Endothelial cell of umbilical vein (primary cell): ENCODE results near the gene CSNK2B. TPM values are rescaled to one million over a fixed set of nuclear protein-coding genes. Genes with fewer than 3 reads are reported as not detected.

Experiments
- BruUV-seq: library from RNA; stranded (reverse); fragments of 400-500 nt; replicated peaks from 2 replicates; lab custom pipeline; 2021; lab: Mats Ljungman, UMichigan
- CTCF ChIA-PET: fragments of 300-600, 350-600 bp; sonication (Branson Sonifier 250); formaldehyde crosslinking; loops from one replicate; lab custom pipeline; 2021; ENCODE audit warnings: antibody characterized with exemption, inconsistent platforms; lab: Charles Lee
- POLR2A ChIA-PET: fragments of 300-600, 350-600 bp; sonication (Branson Sonifier 250); formaldehyde crosslinking; loops from one replicate; lab custom pipeline; 2021; ENCODE audit warnings: antibody characterized with exemption, inconsistent platforms; lab: Charles Lee
- DNase-seq: peaks from one replicate; pipeline ENCODE4 v3.0.0-alpha.2; 2011; ENCODE audit warnings: low read depth, low spot score
- FAIRE-seq: peaks from 2 replicates; lab custom pipeline; 2011; peaks lifted over from hg19 to GRCh38; lab: Jason Lieb, UNC
- H2AFZ ChIP-seq: 2 replicates; pipeline ENCODE4 v1.6.0; 2012; ENCODE audit warnings: low read depth, low read length, control low read depth, inconsistent platforms
- H3K27ac ChIP-seq: 2 replicates; pipeline ENCODE4 v1.5.1; 2011; ENCODE audit warnings: low read depth, mild to moderate bottlenecking, control low read depth, low read length, moderate library complexity; ENCODE audit not compliant: insufficient read depth
- H3K27me3 ChIP-seq, 2 experiments: 2 replicates each; pipeline versions ENCODE4 v1.6.0 to v1.6.1; 2011; ENCODE audit warnings: low read length in 2 of 2, mixed read lengths in 1 of 2; ENCODE audit not compliant: control insufficient read depth in 2 of 2, insufficient read depth in 2 of 2
- H3K36me3 ChIP-seq, 2 experiments: 2 replicates in 1 of 2; 3 replicates in 1 of 2; pipeline ENCODE4 v1.5.1; 2011; ENCODE audit warnings: low read length in 2 of 2, mild to moderate bottlenecking in 1 of 2, moderate library complexity in 1 of 2; ENCODE audit not compliant: control insufficient read depth in 2 of 2, insufficient read depth in 2 of 2; ENCODE audit errors: extremely low read depth in 1 of 2
- H3K4me1 ChIP-seq: 3 replicates; pipeline ENCODE4 v1.5.1; 2011; ENCODE audit warnings: mild to moderate bottlenecking, low read length; ENCODE audit not compliant: control insufficient read depth, insufficient read depth; ENCODE audit errors: extremely low read depth
- H3K4me2 ChIP-seq: 2 replicates; pipeline ENCODE4 v1.6.1; 2011; ENCODE audit warnings: low read length, control low read depth, mixed read lengths; ENCODE audit not compliant: insufficient read depth
- H3K4me3 ChIP-seq, 3 experiments: fragments of 200-600 bp in 1 of 3; sonication (generic), shearing (Covaris generic) in 1 of 3; replicated peaks in 1 of 3; 2 replicates each; pipeline ENCODE4 v1.5.1; 2011 to 2016; ENCODE audit warnings: control low read depth in 3 of 3, low read length in 3 of 3, mild to moderate bottlenecking in 2 of 3, inconsistent platforms in 1 of 3, low read depth in 1 of 3, moderate library complexity in 1 of 3; ENCODE audit not compliant: insufficient read depth in 1 of 3
- H3K79me2 ChIP-seq: 2 replicates; pipeline ENCODE4 v1.6.0; 2012; ENCODE audit warnings: low read length, inconsistent platforms; ENCODE audit not compliant: control insufficient read depth, insufficient read depth
- H3K9ac ChIP-seq: replicated peaks from 2 replicates; pipeline ENCODE3; 2011; ENCODE audit warnings: low read length, control low read depth; ENCODE audit not compliant: insufficient read depth; ENCODE audit errors: extremely low read depth
- H3K9me1 ChIP-seq: replicated peaks from 3 replicates; pipeline ENCODE4 v1.6.0; 2011; ENCODE audit warnings: mild to moderate bottlenecking, low read length; ENCODE audit not compliant: control insufficient read depth, insufficient read depth; ENCODE audit errors: extremely low read depth
- H3K9me3 ChIP-seq: replicated peaks from 2 replicates; pipeline ENCODE4 v1.5.1; 2012; ENCODE audit warnings: low read length, inconsistent platforms; ENCODE audit not compliant: control insufficient read depth, insufficient read depth
- H4K20me1 ChIP-seq: replicated peaks from 2 replicates; pipeline ENCODE3; 2011; ENCODE audit warnings: mild to moderate bottlenecking, low read length; ENCODE audit not compliant: control insufficient read depth, insufficient read depth; ENCODE audit errors: extremely low read depth
- CTCF ChIP-seq, 2 donors: IDR thresholded peaks; 1 replicate in 1 of 2; 2 replicates in 1 of 2; pipeline ENCODE4 v1.5.1; 2011; ENCODE audit warnings: low read length in 2 of 2, mild to moderate bottlenecking in 2 of 2, moderate library complexity in 2 of 2, control low read depth in 1 of 2, inconsistent platforms in 1 of 2, low read depth in 1 of 2; ENCODE audit not compliant: insufficient read depth in 1 of 2; ENCODE audit errors: extremely low read depth in 1 of 2
- EZH2 ChIP-seq: IDR thresholded peaks from 2 replicates; pipeline ENCODE4 v1.6.1; 2012; ENCODE audit warnings: borderline replicate concordance, low read depth, mild to moderate bottlenecking, moderate library complexity, low read length, inconsistent platforms; ENCODE audit not compliant: severe bottlenecking
- FOS ChIP-seq: IDR thresholded peaks from 2 replicates; pipeline ENCODE4 v1.6.1; 2011; ENCODE audit warnings: mild to moderate bottlenecking, low read length, moderate library complexity, borderline replicate concordance; ENCODE audit not compliant: insufficient read depth
- GATA2 ChIP-seq: IDR thresholded peaks from 2 replicates; pipeline ENCODE4 v1.7.0; 2011; ENCODE audit warnings: low read depth, mild to moderate bottlenecking, moderate library complexity, mixed read lengths, low read length; ENCODE audit not compliant: insufficient read length, insufficient read depth
- JUN ChIP-seq: IDR thresholded peaks from 2 replicates; pipeline ENCODE4 v1.6.1; 2011; ENCODE audit warnings: borderline replicate concordance, low read depth; ENCODE audit not compliant: insufficient read length, insufficient read depth
- MAX ChIP-seq: IDR thresholded peaks from 2 replicates; pipeline ENCODE4 v1.6.1; 2011; ENCODE audit not compliant: insufficient read depth, insufficient read length
- MYC ChIP-seq: IDR thresholded peaks from one replicate; pipeline ENCODE4 v1.6.1; 2011; ENCODE audit warnings: mild to moderate bottlenecking, low read depth, low read length
- POLR2A ChIP-seq: IDR thresholded peaks from 2 replicates; pipeline ENCODE4 v1.6.1; 2012; ENCODE audit warnings: low read depth, mild to moderate bottlenecking, control low read depth, low read length
- POLR2AphosphoS5 ChIP-seq: IDR thresholded peaks from 2 replicates; pipeline ENCODE4 v1.6.1; 2012; ENCODE audit warnings: low read depth, mild to moderate bottlenecking, control low read depth, low read length, moderate library complexity; ENCODE audit not compliant: insufficient read depth
- dilution Hi-C: fragments of 300-500 bp; cut with MboI; formaldehyde crosslinking; loops from one replicate; pipeline ENCODE4 v1.15.0; 2019; ENCODE audit warnings: low sequenced_read_pairs; ENCODE audit not compliant: extremely low pct_ligation_motif_present
- intact Hi-C: fragments of 100-400 bp; cut with micrococcal nuclease; formaldehyde crosslinking; loops from one replicate; pipeline ENCODE4 v1.10.0; 2022
- polyA plus RNA-seq, 4 experiments: library from polyadenylated mRNA; depleted of rRNA in 3 of 4; stranded (reverse) in 3 of 4; unstranded in 1 of 4; fragments of >200 nt; gene quantifications; 2 replicates each; pipeline versions ENCODE4 v1.2.1 to v1.2.3, GENCODE V29; 2011 to 2012; ENCODE audit warnings: missing spikeins in 1 of 4
- total RNA-seq: library from RNA; stranded (reverse); gene quantifications from 2 replicates; pipeline ENCODE4 v1.2.3, GENCODE V29; 2021

The CSNK2B gene
- total and polyA plus RNA-seq, 2 donors (not counting 3 experiments of a cell fraction or from before 2014, with no cell fraction given), result 159 to 206 TPM

GRCh38 chr6:31639449-31639861, 26.4 kb upstream of the CSNK2B start:
- no peaks in the 10 kb centered on the region for H3K27me3 ChIP-seq
- no peak overlapping the region for H3K9ac ChIP-seq
- ChIA-PET CTCF (interaction anchor here (1.3 to 2.5 kb wide), 7 partner anchors 12 to 191 kb away, joined by 3 to 10 read pairs (median 4); partner anchors contain the start of genes ATP6V1G2, BAG6 and GPANK1), POLR2A (interaction anchor here (1.1 to 2.2 kb wide), 3 partner anchors 12 to 188 kb away, joined by 3 to 10 read pairs (median 4); partner anchors contain the start of genes BAG6, GPANK1 and HSPA1B)
- FAIRE-seq (no peak), DNase-seq (no peak)
- no peaks in the 10 kb centered on the region for H3K4me1 ChIP-seq
- intact Hi-C loops (no loop called here), dilution Hi-C loops (no loop called here)
- H3K9me1 ChIP-seq, result no peaks in the 10 kb centered on the region
- H3K36me3 ChIP-seq, result peaks cover 37 to 72% of the 10 kb centered on the region in 2 experiments
- H3K79me2 ChIP-seq, result no peaks in the 10 kb centered on the region
- H3K9me3 ChIP-seq, result no peaks in the 10 kb centered on the region
- no peak overlapping the region for H2AFZ ChIP-seq
- H3K4me3 ChIP-seq, result no peak overlapping the region
- BruUV-seq, result no TSS peak
- H4K20me1 ChIP-seq, result no peaks in the 10 kb centered on the region
- H3K4me2 ChIP-seq, result no peak overlapping the region
- TF ChIP-seq CTCF (IDR thresholded peaks at IDR 0.05; ENCODE audit: extremely low read depth in 1 of 2, insufficient read depth in 1 of 2, low read depth in 1 of 2, low read length in 2 of 2), result no peak
- no peak for TF ChIP-seq EZH2
- TF ChIP-seq JUN, result no peak
- no peak for TF ChIP-seq FOS
- TF ChIP-seq POLR2AphosphoS5, result no peak
- no peak for TF ChIP-seq GATA2
- no peak for TF ChIP-seq MAX
- no peak for TF ChIP-seq POLR2A
- no peak for TF ChIP-seq MYC
- no peak overlapping the region for H3K27ac ChIP-seq
